K562 (cell line): Measurements from ENCODE around the gene PRICKLE2. TPM values are rescaled to one million over a fixed set of nuclear protein-coding genes. Genes with fewer than 3 reads are reported as not detected.
A peak's percentile ranks its signal among the peaks of the same experiment; 100 is the strongest.

Experiments used
- ATAC-seq: fragments of 200-7000 bp; cut with Tn5 transposase; 3 replicates; pipeline ENCODE4 v1.9.1; 2020; ENCODE audit warnings: moderate library complexity
- BruUV-seq: library from RNA; stranded (reverse); fragments of 400-500 nt; replicated peaks from 2 replicates; lab custom pipeline; 2021; lab: Mats Ljungman, UMichigan
- CTCF ChIA-PET: fragments of 300-600 bp; formaldehyde crosslinking; extraction: SDS; loops from one replicate; lab custom pipeline; 2021; ENCODE audit warnings: low intra/inter-chr PET ratio; lab: Yijun Ruan, JAX
- POLR2A ChIA-PET: fragments of 300-600, 350-650 bp; sonication (Branson Sonifier 250); formaldehyde crosslinking; extraction: SDS; loops from one replicate; lab custom pipeline; 2021; ENCODE audit warnings: antibody characterized with exemption, inconsistent platforms; lab: Yijun Ruan, JAX
- DNase-seq, 4 experiments: peaks; one replicate each; pipeline versions ENCODE4 v3.0.0 to v3.0.0-alpha.2; 2011 to 2018; ENCODE audit warnings: low spot score in 3 of 4, mixed read lengths in 3 of 4; ENCODE audit errors: extremely low read depth in 1 of 4
- FAIRE-seq: peaks from 2 replicates; lab custom pipeline; 2011; peaks lifted over from hg19 to GRCh38; lab: Jason Lieb, UNC
- H2AFZ ChIP-seq: 2 replicates; pipeline ENCODE4 v1.6.0; 2011; ENCODE audit warnings: low read depth, low read length, control low read depth, inconsistent platforms
- H3K27ac ChIP-seq: fragments of 200-600 bp; 3 replicates; pipeline ENCODE4 v1.8.0; 2011; ENCODE audit warnings: low read depth, mild to moderate bottlenecking, control low read depth, inconsistent platforms, low read length, moderate library complexity, mixed read lengths; ENCODE audit errors: extremely low read depth
- H3K27me3 ChIP-seq, 2 experiments: fragments of 300-600 bp in 1 of 2; 2 replicates in 1 of 2; 3 replicates in 1 of 2; pipeline versions ENCODE4 v1.6.0 to v1.8.0; 2011; ENCODE audit warnings: inconsistent platforms in 2 of 2, low read length in 2 of 2, mild to moderate bottlenecking in 1 of 2, mixed read lengths in 1 of 2, moderate library complexity in 1 of 2; ENCODE audit not compliant: control insufficient read depth in 2 of 2, insufficient read depth in 2 of 2
- H3K36me3 ChIP-seq: fragments of 300-600 bp; 3 replicates; pipeline ENCODE4 v1.8.0; 2011; ENCODE audit warnings: mild to moderate bottlenecking, low read length, inconsistent platforms; ENCODE audit not compliant: control insufficient read depth, insufficient read depth
- H3K4me1 ChIP-seq, 2 experiments: fragments of 200-600 bp in 1 of 2; replicated peaks in 1 of 2; 2 replicates in 1 of 2; 3 replicates in 1 of 2; pipeline versions ENCODE4 v1.5.1 to v1.8.0; 2011; ENCODE audit warnings: inconsistent platforms in 2 of 2, low read length in 2 of 2, mild to moderate bottlenecking in 1 of 2, mixed read lengths in 1 of 2, moderate library complexity in 1 of 2; ENCODE audit not compliant: control insufficient read depth in 2 of 2, insufficient read depth in 2 of 2
- H3K4me2 ChIP-seq: 2 replicates; pipeline ENCODE4 v1.6.1; 2011; ENCODE audit warnings: low read length, control low read depth, inconsistent platforms, mixed read lengths; ENCODE audit not compliant: insufficient read depth
- H3K4me3 ChIP-seq: fragments of 200-600 bp; sonication (generic), shearing (Covaris generic); 2 replicates; pipeline ENCODE4 v1.5.1; 2016; ENCODE audit warnings: control low read depth, inconsistent platforms
- H3K79me2 ChIP-seq: fragments of 200-600 bp; 3 replicates; pipeline ENCODE4 v1.8.0; 2011; ENCODE audit warnings: low read length, inconsistent platforms; ENCODE audit not compliant: control insufficient read depth, insufficient read depth
- H3K9ac ChIP-seq, 2 experiments: 2 replicates each; pipeline versions ENCODE4 v1.6.0 to v1.6.1; 2011; ENCODE audit warnings: low read depth in 2 of 2, low read length in 2 of 2, control low read depth in 1 of 2, inconsistent platforms in 1 of 2, mild to moderate bottlenecking in 1 of 2, mixed read lengths in 1 of 2; ENCODE audit not compliant: insufficient read depth in 1 of 2
- H3K9me1 ChIP-seq: one replicate; pipeline ENCODE4 v1.6.0; 2011; ENCODE audit warnings: inconsistent platforms, mild to moderate bottlenecking, low read length, moderate library complexity; ENCODE audit not compliant: control insufficient read depth, insufficient read depth
- H3K9me3 ChIP-seq: replicated peaks from 2 replicates; pipeline ENCODE4 v1.5.1; 2011; ENCODE audit warnings: low read depth, low read length, inconsistent platforms; ENCODE audit not compliant: control insufficient read depth, insufficient read depth
- H4K20me1 ChIP-seq: replicated peaks from 2 replicates; pipeline ENCODE4 v1.6.1; 2011; ENCODE audit warnings: low read length, inconsistent platforms, mixed read lengths; ENCODE audit not compliant: control insufficient read depth, insufficient read depth
- WGBS: fragments of 100-300 bp; shearing (Covaris generic); methylation state at CpG from one replicate; pipeline ENCODE4 v1.1.6; 2016; ENCODE audit warnings: low coverage, mixed read lengths; ENCODE audit not compliant: insufficient coverage; ENCODE audit errors: missing lambda C conversion rate; 5-methylcytosine and 5-hydroxymethylcytosine counted together
- in situ Hi-C: fragments of 300-500 bp; cut with MboI; formaldehyde crosslinking; loops from 4 replicates; pipeline ENCODE4 v1.15.0; 2018; ENCODE audit warnings: inconsistent platforms, mixed read lengths
- intact Hi-C: fragments of 100-400 bp; cut with micrococcal nuclease; formaldehyde crosslinking; loops from 2 replicates; pipeline ENCODE4 v1.14.2; 2022
- polyA plus RNA-seq, 8 experiments: library from polyadenylated mRNA; depleted of rRNA in 4 of 8; stranded (reverse) in 5 of 8; unstranded in 3 of 8; fragments of >200 nt; fragmentation: Nextera tagmentation in 2 of 8; fragmentation: Illumina TruSeq in 1 of 8; extraction: Ambion mirVana in 2 of 8; extraction: Trizol in 1 of 8; gene quantifications; 2 replicates each; pipeline versions ENCODE4 v1.2.1 to v1.2.3, GENCODE V29; 2011 to 2014; ENCODE audit warnings: inconsistent platforms in 1 of 8, missing spikeins in 1 of 8
- total RNA-seq, 7 experiments: library from RNA; depleted of rRNA in 6 of 7; stranded (reverse); fragments of >200 nt in 6 of 7; fragmentation: Illumina TruSeq in 2 of 7; extraction: Trizol in 2 of 7; gene quantifications; 2 replicates each; pipeline versions ENCODE4 v1.2.1 to v1.2.3, GENCODE V29; 2011 to 2021; ENCODE audit warnings: low replicate concordance in 1 of 7
- TF ChIP-seq, protein P1 (sequence below), 3 experiments: fragments of 200-800 bp in 1 of 3; fragments of 250-450 bp in 1 of 3; fragments of 450-650 bp in 1 of 3; sonication (Bioruptor Pico) in 1 of 3; sonication (Bioruptor generic) in 1 of 3; formaldehyde crosslinking in 1 of 3; IDR thresholded peaks; 2 replicates each; pipeline versions ENCODE4 v1.6.1 to v1.8.0; 2016 to 2022; ENCODE audit warnings: mild to moderate bottlenecking in 2 of 3, missing genetic modification characterization in 2 of 3, missing compliant biosample characterization in 1 of 3, moderate library complexity in 1 of 3
- TF ChIP-seq, protein P2 (sequence below): sonication (generic); formaldehyde crosslinking; IDR thresholded peaks from 2 replicates; pipeline ENCODE4 v1.8.0; 2023; ENCODE audit warnings: mild to moderate bottlenecking, missing genetic modification reagents

Gene PRICKLE2
- total and polyA plus RNA-seq, 9 of the 15 experiments (the other 6 are each of a cell fraction or from before 2014, with no cell fraction given) = 0.07 to 0.09 TPM; not detected in 7

- Histone ChIP-seq H3K9ac (no peak overlapping the region), H3K9me3 (no peaks in the 10 kb centered on the region), H3K27ac (no peak overlapping the region), H3K36me3 (no peaks in the 10 kb centered on the region), H3K4me3 (no peak overlapping the region), H3K27me3 (peaks cover 0 to 9% of the 10 kb centered on the region in 2 experiments; a peak in 2 of 5 replicates), H4K20me1 (no peaks in the 10 kb centered on the region), H3K79me2 (no peaks in the 10 kb centered on the region), H3K4me2 (no peak overlapping the region), H3K9me1 (no peaks in the 10 kb centered on the region), H3K4me1 (no peaks in the 10 kb centered on the region), H2AFZ (no peak overlapping the region)
- 0% methylated on average over 2 of the region's 2 CpGs for WGBS
- intact Hi-C loops (no loop called here), in situ Hi-C loops (no loop called here)
- no peak for FAIRE-seq
- ATAC-seq = no peak
- TF ChIP-seq, protein P1, sequence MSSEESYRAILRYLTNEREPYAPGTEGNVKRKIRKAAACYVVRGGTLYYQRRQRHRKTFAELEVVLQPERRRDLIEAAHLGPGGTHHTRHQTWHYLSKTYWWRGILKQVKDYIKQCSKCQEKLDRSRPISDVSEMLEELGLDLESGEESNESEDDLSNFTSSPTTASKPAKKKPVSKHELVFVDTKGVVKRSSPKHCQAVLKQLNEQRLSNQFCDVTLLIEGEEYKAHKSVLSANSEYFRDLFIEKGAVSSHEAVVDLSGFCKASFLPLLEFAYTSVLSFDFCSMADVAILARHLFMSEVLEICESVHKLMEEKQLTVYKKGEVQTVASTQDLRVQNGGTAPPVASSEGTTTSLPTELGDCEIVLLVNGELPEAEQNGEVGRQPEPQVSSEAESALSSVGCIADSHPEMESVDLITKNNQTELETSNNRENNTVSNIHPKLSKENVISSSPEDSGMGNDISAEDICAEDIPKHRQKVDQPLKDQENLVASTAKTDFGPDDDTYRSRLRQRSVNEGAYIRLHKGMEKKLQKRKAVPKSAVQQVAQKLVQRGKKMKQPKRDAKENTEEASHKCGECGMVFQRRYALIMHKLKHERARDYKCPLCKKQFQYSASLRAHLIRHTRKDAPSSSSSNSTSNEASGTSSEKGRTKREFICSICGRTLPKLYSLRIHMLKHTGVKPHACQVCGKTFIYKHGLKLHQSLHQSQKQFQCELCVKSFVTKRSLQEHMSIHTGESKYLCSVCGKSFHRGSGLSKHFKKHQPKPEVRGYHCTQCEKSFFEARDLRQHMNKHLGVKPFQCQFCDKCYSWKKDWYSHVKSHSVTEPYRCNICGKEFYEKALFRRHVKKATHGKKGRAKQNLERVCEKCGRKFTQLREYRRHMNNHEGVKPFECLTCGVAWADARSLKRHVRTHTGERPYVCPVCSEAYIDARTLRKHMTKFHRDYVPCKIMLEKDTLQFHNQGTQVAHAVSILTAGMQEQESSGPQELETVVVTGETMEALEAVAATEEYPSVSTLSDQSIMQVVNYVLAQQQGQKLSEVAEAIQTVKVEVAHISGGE (CRISPR knock-in tag; IDR thresholded peaks at IDR 0.05) = peak in 1 of 3 experiments; percentile 86; a peak in 2 of 6 replicates
- TF ChIP-seq, protein P2, sequence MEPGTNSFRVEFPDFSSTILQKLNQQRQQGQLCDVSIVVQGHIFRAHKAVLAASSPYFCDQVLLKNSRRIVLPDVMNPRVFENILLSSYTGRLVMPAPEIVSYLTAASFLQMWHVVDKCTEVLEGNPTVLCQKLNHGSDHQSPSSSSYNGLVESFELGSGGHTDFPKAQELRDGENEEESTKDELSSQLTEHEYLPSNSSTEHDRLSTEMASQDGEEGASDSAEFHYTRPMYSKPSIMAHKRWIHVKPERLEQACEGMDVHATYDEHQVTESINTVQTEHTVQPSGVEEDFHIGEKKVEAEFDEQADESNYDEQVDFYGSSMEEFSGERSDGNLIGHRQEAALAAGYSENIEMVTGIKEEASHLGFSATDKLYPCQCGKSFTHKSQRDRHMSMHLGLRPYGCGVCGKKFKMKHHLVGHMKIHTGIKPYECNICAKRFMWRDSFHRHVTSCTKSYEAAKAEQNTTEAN (CRISPR knock-in tag) = no peak
- CTCF ChIA-PET = no interaction called here
- no TSS peak for BruUV-seq
- no peak for DNase-seq
- POLR2A ChIA-PET = no interaction called here
Measured at GRCh38 chr3:64145438-64145837, 79.8 kb downstream of the PRICKLE2 start.
